SJSA1 (cell line): ENCODE results near the gene AQP10. TPM values are rescaled to one million over a fixed set of nuclear protein-coding genes. Genes with fewer than 3 reads are reported as not detected.
"Not testable (repeated sequence)": the region's sequence is repeated elsewhere in the genome, so short reads cannot be mapped to it uniquely, and the experiment has no call there.

Source experiments
- DNase-seq, 2 experiments: peaks; one replicate each; pipeline ENCODE4 v3.0.0-alpha.2; 2015 to 2020; ENCODE audit warnings: low spot score in 2 of 2, low read depth in 1 of 2
- H3K27ac ChIP-seq: fragments of 250-450 bp; sonication (Bioruptor Pico); 2 replicates; pipeline ENCODE4 v1.5.1; 2020; ENCODE audit warnings: mild to moderate bottlenecking, moderate library complexity
- H3K27me3 ChIP-seq: fragments of 250-450 bp; sonication (Bioruptor Pico); replicated peaks from 2 replicates; pipeline ENCODE4 v1.5.1; 2020; ENCODE audit warnings: mild to moderate bottlenecking, moderate library complexity
- H3K36me3 ChIP-seq: fragments of 250-450 bp; sonication (Bioruptor Pico); 2 replicates; pipeline ENCODE4 v1.5.1; 2020; ENCODE audit warnings: mild to moderate bottlenecking
- H3K4me1 ChIP-seq: fragments of 250-450 bp; sonication (Bioruptor Pico); replicated peaks from 2 replicates; pipeline ENCODE4 v1.6.1; 2021; ENCODE audit warnings: mild to moderate bottlenecking
- H3K4me3 ChIP-seq: fragments of 250-450 bp; sonication (Bioruptor Pico); 2 replicates; pipeline ENCODE4 v1.5.1; 2020; ENCODE audit warnings: mild to moderate bottlenecking
- H3K9me3 ChIP-seq: fragments of 250-450 bp; sonication (Bioruptor Pico); replicated peaks from 2 replicates; pipeline ENCODE4 v1.5.1; 2020; ENCODE audit warnings: mild to moderate bottlenecking
- total RNA-seq: library from RNA; depleted of rRNA; stranded (reverse); fragments of >200 nt; shearing (Covaris generic); gene quantifications from 2 replicates; pipeline ENCODE4 v1.2.3, GENCODE V29; 2014

AQP10 gene
- total RNA-seq, 1 experiment from 2014 or later: not detected

DNA sequence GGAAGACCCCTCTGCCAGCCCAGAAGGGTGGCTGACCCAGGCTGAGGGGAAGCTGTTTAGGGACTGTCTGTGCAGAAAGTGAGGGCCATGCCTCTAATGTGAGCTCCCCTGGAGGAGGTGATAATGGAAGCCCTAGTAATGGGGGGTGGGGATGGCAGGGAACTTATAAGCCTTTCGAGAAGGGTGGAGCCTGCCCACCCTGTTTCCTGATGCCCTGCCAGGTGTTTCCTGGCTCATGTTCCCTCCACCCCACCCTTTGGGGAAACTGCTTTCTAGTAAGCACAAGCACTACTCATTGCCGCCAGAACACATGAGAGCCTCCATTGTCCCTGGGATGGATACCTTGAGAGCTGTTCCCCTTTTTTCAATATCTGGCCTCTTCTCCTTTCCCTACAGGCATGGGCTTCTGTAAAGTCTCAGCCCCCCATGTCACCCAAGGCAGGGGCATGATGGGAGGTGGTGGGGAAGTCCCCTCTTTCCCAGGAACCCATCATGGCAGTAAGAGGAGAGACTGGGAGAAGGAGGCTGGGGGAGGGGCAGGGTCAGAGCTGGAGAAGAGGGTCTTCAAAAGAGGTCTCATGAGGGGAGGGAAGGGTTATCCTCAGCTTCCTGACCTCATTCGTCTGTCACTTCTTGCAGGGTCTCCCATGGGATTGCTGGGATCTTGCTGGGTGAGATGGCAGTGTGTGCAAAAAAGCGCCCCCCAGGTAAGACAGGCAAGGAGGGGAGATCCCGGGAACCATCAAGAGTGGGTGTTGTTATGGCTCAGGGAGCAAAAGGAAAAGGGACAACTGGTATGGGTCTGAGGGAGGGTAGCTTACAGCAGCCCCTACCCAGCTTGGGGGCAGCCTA, 6.8 kb downstream of the AQP10 start:
- H3K27ac ChIP-seq: no peak overlapping the region
- no peaks in the 10 kb centered on the region for H3K27me3 ChIP-seq
- DNase-seq: no peak
- H3K9me3 ChIP-seq: no peaks in the 10 kb centered on the region
- H3K36me3 ChIP-seq: peaks cover 45% of the 10 kb centered on the region
- H3K4me3 ChIP-seq: no peak overlapping the region
- H3K4me1 ChIP-seq: peaks cover 15% of the 10 kb centered on the region

DNA sequence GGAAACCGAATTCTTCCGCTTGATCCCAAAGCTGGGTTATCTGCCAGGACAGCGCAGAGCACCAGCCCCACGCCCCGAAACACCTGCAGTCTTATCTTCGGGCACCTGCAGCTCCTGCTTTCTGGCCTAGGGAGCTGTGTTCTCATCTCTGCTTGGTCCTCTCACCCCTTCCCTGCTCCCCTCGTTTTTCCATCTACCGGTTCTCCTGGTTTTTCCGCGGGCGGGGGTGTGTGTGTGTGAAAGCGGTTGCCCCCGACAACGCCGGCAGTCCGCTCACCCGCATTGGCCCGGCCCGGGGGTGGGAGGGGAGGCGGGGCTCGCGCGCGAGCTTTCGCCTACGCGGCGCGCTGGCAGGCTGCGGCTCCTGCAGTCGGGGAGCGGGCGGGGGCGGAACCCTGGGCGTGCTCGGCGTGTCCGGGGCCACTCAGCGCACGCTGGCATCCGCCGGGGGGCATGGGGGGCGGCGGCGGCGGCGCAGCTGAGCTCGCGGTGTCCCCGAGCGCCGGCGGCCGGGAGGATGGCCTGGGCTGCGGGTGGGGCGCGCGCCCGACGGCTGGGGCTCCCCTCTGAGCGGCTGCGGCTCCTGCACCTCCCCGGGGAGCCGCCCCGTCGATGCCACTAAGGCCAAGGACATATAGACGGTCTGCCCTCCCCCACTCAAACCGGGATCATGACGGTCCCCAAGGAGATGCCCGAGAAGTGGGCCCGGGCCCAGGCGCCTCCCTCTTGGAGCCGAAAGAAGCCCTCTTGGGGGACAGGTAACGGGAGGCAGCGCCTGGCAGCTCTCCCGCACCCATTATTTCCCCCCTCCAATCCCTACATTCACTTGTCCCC, 7.6 kb downstream of the AQP10 start:
- Histone ChIP-seq H3K27ac (no peak overlapping the region), H3K4me1 (peaks cover 15% of the 10 kb centered on the region), H3K9me3 (no peaks in the 10 kb centered on the region), H3K4me3 (no peak overlapping the region), H3K27me3 (no peaks in the 10 kb centered on the region), H3K36me3 (peaks cover 46% of the 10 kb centered on the region)
- no peak for DNase-seq

DNA sequence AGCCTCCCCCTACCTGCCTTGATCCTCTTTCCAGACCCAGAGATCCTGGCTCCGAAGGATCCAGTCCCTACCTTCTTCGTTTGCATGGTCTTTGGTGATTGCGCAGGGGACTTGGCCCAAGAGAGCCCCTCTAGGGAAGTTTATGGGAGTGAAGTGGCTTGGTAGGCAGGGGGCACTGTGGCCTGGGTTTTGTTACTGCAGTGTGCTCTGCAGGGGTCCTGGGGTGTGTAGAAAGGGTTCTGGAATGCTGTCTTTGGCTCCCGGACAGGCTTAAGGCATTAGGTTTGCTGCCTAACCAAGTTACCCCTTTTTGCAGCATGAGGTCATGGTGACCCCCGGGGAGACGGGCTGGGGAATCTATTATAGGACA, 8.2 kb downstream of the AQP10 start:
- no peaks in the 10 kb centered on the region for H3K9me3 ChIP-seq
- H3K36me3 ChIP-seq: peaks cover 51% of the 10 kb centered on the region
- no peak overlapping the region for H3K4me3 ChIP-seq
- no peak overlapping the region for H3K27ac ChIP-seq
- DNase-seq: no peak
- peaks cover 15% of the 10 kb centered on the region for H3K4me1 ChIP-seq
- H3K27me3 ChIP-seq: no peaks in the 10 kb centered on the region

DNA sequence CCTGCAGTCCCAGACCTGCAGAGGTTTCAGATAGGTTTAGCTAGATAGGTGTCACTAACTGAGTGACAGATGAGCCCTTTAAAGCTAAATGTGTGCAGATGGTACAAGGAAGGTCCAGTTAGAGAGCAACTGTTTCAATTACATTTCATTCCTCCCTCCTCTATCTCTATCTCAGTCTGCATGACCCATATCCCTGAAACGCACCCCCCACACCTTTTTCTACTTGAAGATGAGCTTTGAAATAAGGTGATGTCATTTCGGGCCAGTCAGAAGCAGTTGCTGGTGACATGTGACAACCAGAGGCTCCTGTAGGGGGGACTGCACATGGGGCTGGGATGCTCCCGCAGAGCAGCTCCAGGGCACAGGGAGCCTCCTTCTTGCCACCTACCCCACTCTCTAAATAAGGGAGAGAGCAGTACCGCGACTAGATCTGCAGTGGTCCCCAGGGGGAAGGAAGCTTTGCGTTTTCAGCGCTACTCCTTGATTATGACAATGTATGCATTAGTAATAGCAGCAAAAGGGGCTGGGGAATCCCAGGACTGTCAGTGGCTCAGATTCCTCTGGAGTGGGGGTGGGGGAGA, 8.7 kb downstream of the AQP10 start:
- peaks cover 15% of the 10 kb centered on the region for H3K4me1 ChIP-seq
- no peak for DNase-seq
- H3K27ac ChIP-seq: no peak overlapping the region
- H3K9me3 ChIP-seq: no peaks in the 10 kb centered on the region
- H3K4me3 ChIP-seq: no peak overlapping the region
- no peaks in the 10 kb centered on the region for H3K27me3 ChIP-seq
- peaks cover 56% of the 10 kb centered on the region for H3K36me3 ChIP-seq

DNA sequence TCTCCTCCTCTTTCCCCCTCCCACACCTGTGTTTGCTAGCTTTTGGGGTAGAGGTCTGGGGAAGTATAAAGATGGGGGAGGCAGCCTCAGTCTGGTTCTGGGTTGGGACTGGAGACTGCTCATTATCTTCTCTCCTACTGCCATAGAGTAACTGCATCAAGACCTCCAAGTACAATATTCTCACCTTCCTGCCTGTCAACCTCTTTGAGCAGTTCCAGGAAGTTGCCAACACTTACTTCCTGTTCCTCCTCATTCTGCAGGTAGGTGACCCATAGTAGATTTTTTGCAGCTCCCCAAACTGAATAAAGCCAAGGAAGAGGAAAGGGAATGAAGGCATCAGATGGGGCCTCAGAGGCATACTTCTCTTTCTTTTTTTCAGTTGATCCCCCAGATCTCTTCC, 9.8 kb downstream of the AQP10 start:
- DNase-seq: no peak
- peaks cover 64% of the 10 kb centered on the region for H3K36me3 ChIP-seq
- no peaks in the 10 kb centered on the region for H3K27me3 ChIP-seq
- peaks cover 15% of the 10 kb centered on the region for H3K4me1 ChIP-seq
- no peaks in the 10 kb centered on the region for H3K9me3 ChIP-seq
- H3K4me3 ChIP-seq: no peak overlapping the region
- no peak overlapping the region for H3K27ac ChIP-seq

DNA sequence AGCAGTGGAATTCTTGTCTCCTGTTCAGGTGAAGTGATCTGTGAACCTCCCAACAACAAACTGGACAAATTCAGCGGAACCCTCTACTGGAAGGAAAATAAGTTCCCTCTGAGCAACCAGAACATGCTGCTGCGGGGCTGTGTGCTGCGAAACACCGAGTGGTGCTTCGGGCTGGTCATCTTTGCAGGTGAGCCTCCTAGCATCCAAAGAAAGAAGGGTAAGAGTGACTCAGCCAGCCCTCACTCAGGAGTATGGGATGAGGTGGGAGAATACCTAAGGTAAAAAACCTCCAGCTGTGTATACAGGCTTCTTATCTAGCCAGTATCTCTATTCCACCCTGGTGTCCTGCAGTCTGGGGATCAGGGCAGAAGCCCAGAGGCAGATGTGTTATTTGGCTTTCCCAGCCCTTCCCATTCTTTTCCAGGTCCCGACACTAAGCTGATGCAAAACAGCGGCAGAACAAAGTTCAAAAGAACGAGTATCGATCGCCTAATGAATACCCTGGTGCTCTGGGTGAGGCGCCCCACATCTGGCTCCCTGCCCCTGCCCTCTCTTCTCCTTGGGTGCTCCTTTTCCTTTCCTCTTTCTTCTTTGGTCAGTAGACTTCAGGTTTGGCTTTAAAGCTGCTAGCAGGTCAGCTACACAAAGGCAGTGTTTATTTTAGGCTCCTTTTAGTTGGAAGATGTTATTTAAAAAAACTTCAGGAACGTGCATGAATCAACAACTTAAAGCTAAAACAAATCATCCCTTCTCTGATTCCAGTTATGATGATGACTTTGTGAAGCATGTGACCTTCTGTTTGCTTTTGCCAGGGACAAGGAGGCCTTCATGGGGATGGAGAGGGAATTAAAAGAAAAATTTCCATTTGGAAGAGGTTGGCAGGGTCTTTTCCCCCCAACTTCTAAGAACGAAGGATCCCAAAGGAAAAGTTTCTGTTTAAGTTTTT, 13.5 kb downstream of the AQP10 start:
- H3K4me1 ChIP-seq: no peaks in the 10 kb centered on the region
- peaks cover 79% of the 10 kb centered on the region for H3K36me3 ChIP-seq
- H3K4me3 ChIP-seq: no peak overlapping the region
- no peak overlapping the region for H3K27ac ChIP-seq
- no peaks in the 10 kb centered on the region for H3K9me3 ChIP-seq
- no peaks in the 10 kb centered on the region for H3K27me3 ChIP-seq
- no peak for DNase-seq

DNA sequence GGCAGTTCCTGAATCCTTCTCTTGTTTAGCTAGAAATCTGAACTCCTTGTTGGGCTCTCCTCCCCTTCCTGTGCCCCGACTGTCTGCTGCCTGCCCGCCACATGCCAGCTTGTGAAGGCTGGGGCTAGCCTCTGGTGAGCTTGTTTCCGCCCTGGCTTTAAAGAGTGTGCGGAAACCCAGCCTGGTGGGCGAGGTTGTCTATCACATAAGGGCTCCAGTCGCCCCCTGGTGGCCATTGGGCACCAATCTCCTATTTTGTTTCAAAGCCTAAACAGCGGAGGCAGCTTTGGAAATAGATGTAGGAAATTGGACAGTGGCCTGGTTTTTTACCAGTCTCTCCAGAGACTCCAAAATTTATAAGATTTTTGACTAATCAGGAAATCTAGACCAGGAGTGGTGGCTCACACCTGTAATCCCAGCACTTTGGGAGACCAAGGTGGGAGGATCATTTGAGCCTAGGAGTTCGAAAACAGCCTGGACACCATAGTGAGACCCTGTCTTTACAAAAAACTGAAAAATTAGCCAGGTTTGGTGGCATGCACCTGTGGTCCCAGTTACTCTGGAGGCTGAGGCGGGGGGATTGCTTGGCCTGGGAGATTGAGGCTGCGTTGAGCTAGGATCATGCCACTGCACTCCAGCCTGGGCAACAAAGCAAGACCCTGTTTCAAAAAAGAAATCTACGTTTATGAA, 14.3 kb downstream of the AQP10 start:
- Histone ChIP-seq H3K4me1 (no peaks in the 10 kb centered on the region), H3K9me3 (no peaks in the 10 kb centered on the region), H3K36me3 (peaks cover 79% of the 10 kb centered on the region), H3K27ac (no peak overlapping the region), H3K4me3 (no peak overlapping the region), H3K27me3 (no peaks in the 10 kb centered on the region)
- peak; percentile 53 to 85 for DNase-seq

DNA sequence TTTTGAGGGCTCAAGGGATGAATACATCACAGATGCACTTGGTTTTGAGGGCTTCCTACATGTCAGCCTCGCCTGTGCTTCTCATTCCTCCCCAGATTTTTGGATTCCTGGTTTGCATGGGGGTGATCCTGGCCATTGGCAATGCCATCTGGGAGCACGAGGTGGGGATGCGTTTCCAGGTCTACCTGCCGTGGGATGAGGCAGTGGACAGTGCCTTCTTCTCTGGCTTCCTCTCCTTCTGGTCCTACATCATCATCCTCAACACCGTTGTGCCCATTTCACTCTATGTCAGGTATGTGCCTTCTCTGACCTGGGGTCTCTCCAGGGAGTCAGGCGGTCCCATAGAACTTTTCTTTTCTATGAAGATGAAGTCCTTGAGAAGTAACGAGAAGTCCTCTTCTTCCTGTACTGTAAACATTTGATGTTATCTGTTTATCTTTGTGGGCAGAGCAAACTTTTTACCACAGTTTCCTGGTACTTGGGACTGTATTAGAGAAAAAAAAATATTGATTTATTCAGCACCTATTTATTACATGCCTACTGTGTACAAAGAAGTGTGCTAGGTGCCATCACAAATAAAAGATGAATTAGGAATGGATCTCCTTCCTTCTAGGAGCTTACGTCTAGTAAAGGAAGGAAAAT, 16.5 kb downstream of the AQP10 start:
- no peaks in the 10 kb centered on the region for H3K27me3 ChIP-seq
- no peak overlapping the region for H3K4me3 ChIP-seq
- DNase-seq: no peak
- H3K9me3 ChIP-seq: no peaks in the 10 kb centered on the region
- no peaks in the 10 kb centered on the region for H3K4me1 ChIP-seq
- H3K27ac ChIP-seq: no peak overlapping the region
- peaks cover 82% of the 10 kb centered on the region for H3K36me3 ChIP-seq

DNA sequence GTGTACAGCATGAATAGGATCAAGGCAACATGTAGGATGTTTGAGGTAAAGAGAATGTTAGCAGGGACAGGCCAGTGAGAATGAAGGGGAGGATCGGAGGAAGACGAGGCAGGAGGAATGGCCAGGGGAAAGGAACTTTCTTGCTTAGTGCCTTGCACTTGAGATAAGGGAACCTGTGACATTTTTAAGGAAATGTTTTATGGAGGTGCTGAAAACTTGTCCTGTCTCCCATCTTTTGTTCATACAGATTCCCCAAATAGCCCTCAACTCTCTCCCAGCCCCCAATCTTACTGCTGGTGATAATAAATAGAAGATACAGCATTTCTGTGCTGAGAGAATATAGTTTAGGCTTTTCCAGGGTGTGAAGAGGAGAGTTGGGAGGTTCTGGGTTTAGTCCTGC, 18.0 kb downstream of the AQP10 start:
- H3K4me1 ChIP-seq: no peaks in the 10 kb centered on the region
- no peaks in the 10 kb centered on the region for H3K27me3 ChIP-seq
- no peak overlapping the region for H3K27ac ChIP-seq
- peaks cover 90% of the 10 kb centered on the region for H3K36me3 ChIP-seq
- no peak overlapping the region for H3K4me3 ChIP-seq
- H3K9me3 ChIP-seq: no peaks in the 10 kb centered on the region
- DNase-seq: no peak

DNA sequence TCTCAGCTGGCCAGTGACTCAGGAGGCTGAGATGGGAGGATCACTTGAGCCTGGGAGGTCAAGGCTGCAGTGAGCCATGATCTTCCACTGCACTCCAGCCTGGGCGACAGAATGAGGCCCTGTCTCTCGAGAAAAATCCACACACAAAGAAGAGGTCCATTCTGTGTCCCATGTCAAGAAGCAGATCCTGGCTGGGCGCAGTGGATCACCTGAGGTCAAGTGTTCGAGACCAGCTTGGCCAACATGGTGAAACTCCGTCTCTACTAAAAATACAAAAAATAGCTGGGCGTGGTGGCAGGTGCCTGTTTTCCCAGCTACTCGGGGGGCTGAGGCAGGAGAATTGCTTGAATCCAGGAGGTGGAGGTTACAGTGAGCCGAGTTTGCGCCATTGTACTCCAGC, 20.5 kb downstream of the AQP10 start:
- H3K4me1 ChIP-seq, H3K9me3 ChIP-seq, DNase-seq, H3K27ac ChIP-seq, H3K4me3 ChIP-seq, H3K27me3 ChIP-seq: not testable (repeated sequence)
- H3K36me3 ChIP-seq: peaks cover 91% of the 10 kb centered on the region

DNA sequence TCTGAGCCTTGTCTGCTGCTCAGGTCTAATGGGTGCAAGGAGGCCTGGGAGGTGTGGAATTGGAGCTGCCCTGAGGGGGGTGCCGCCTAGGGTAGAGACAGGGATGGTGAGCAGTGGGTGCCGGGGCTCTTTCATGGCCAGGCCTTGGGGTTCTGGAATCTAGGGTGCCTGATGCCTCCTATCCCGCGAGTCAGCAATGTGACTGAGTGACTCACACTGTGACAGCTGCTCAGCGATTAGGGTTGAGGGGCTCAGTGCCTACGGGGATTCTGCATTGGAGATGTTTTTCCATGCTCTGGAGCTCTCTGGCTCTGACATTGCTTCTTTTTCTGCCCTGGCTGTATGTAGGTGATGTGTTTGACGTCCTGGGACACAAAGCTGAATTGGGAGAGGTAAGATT, 21.2 kb downstream of the AQP10 start:
- H3K4me1 ChIP-seq: no peaks in the 10 kb centered on the region

DNA sequence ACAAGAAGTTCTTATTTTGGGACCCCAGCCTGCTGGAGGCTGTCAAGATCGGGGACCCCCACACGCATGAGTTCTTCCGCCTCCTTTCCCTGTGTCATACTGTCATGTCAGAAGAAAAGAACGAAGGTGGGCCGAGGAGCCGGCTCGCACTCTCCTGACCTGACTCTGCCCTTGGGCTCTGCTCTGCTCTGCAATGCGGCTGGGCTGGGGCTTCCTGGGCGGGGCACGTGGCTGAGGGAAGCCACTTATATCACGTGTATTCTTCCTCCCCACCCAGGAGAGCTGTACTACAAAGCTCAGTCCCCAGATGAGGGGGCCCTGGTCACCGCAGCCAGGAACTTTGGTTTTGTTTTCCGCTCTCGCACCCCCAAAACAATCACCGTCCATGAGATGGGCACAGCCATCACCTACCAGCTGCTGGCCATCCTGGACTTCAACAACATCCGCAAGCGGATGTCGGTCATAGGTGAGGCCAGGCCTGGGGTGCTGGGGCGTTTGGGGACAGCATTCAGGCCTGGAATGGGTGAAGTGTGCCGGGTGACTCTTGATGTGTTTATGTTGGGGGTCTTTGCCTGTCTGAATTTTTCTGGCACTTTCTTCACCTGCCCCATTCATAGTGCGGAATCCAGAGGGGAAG, 22.1 kb downstream of the AQP10 start:
- Histone ChIP-seq H3K4me1 (no peaks in the 10 kb centered on the region), H3K4me3 (no peak overlapping the region), H3K27me3 (no peaks in the 10 kb centered on the region), H3K36me3 (peaks cover 93% of the 10 kb centered on the region), H3K27ac (no peak overlapping the region), H3K9me3 (no peaks in the 10 kb centered on the region)
- no peak for DNase-seq

More for the DNA sequence above, 21.2 kb downstream of the AQP10 start:
- H3K4me3 ChIP-seq: no peak overlapping the region
- no peak for DNase-seq
- peaks cover 97% of the 10 kb centered on the region for H3K36me3 ChIP-seq
- H3K27me3 ChIP-seq: no peaks in the 10 kb centered on the region
- H3K9me3 ChIP-seq: no peaks in the 10 kb centered on the region
- no peak overlapping the region for H3K27ac ChIP-seq
